ENCODE results near the gene ST3GAL3.

The ST3GAL3 gene

GRCh38 chr1:43973981-43974442 lies 266.7 kb downstream of the ST3GAL3 start:
- Histone ChIP-seq H3K36me3 (ENCODE audit: control insufficient read depth, insufficient read depth, low read length) (peaks cover 23% of the 10 kb centered on the region), H3K4me1 (ENCODE audit: control insufficient read depth, insufficient read depth, low read length, poor library complexity, severe bottlenecking) (peaks cover 28% of the 10 kb centered on the region), H3K27ac (ENCODE audit: insufficient read depth, low read length, poor library complexity, severe bottlenecking) (peak overlapping the region; percentile 80), H3K27me3 (replicated peaks; ENCODE audit: control insufficient read depth, insufficient read depth, low read length, poor library complexity, severe bottlenecking) (no peaks in the 10 kb centered on the region), H3K4me3 (ENCODE audit: insufficient read depth, low read depth, low read length, poor library complexity, severe bottlenecking) (peak overlapping the region; percentile 77), H3K9me3 (ENCODE audit: control insufficient read depth, low read length) (no peaks in the 10 kb centered on the region)
- no peak for DNase-seq

GRCh38 chr1:43974443-43975248 lies 267.3 kb downstream of the ST3GAL3 start, which contains the start of gene ATP6V0B:
Gene ATP6V0B (plus strand): TSS chr1:43974960. CDS start chr1:43975041, 81 bp downstream.
- peak; percentile 79 to 92 (median 89) for DNase-seq
- H3K27ac ChIP-seq (ENCODE audit: insufficient read depth, low read length, poor library complexity, severe bottlenecking): peak within 1 kb of the TSS; percentile 80
- peak within 1 kb of the TSS; percentile 77 for H3K4me3 ChIP-seq (ENCODE audit: insufficient read depth, low read depth, low read length, poor library complexity, severe bottlenecking)
- no peaks in the 10 kb centered on the region for H3K27me3 ChIP-seq (replicated peaks; ENCODE audit: control insufficient read depth, insufficient read depth, low read length, poor library complexity, severe bottlenecking)
- no peaks in the 10 kb centered on the region for H3K9me3 ChIP-seq (ENCODE audit: control insufficient read depth, low read length)
- H3K36me3 ChIP-seq (ENCODE audit: control insufficient read depth, insufficient read depth, low read length): peaks cover 23% of the 10 kb centered on the region
- H3K4me1 ChIP-seq (ENCODE audit: control insufficient read depth, insufficient read depth, low read length, poor library complexity, severe bottlenecking): peaks cover 30% of the 10 kb centered on the region

- Histone ChIP-seq H3K4me3 (ENCODE audit: insufficient read depth, low read depth, low read length, poor library complexity, severe bottlenecking) (peak overlapping the region; percentile 77), H3K9me3 (ENCODE audit: control insufficient read depth, low read length) (no peaks in the 10 kb centered on the region), H3K36me3 (ENCODE audit: control insufficient read depth, insufficient read depth, low read length) (peaks cover 23% of the 10 kb centered on the region), H3K27me3 (replicated peaks; ENCODE audit: control insufficient read depth, insufficient read depth, low read length, poor library complexity, severe bottlenecking) (no peaks in the 10 kb centered on the region), H3K4me1 (ENCODE audit: control insufficient read depth, insufficient read depth, low read length, poor library complexity, severe bottlenecking) (peaks cover 32% of the 10 kb centered on the region), H3K27ac (ENCODE audit: insufficient read depth, low read length, poor library complexity, severe bottlenecking) (peak overlapping the region; percentile 80)
- DNase-seq: peak in 1 of 3 donors; percentile 20
Observed at GRCh38 chr1:43975249-43975961, 268.1 kb downstream of the ST3GAL3 start.

GRCh38 chr1:43976045-43976444 lies 268.7 kb downstream of the ST3GAL3 start:
- peak overlapping the region; percentile 80 for H3K27ac ChIP-seq (ENCODE audit: insufficient read depth, low read length, poor library complexity, severe bottlenecking)

GRCh38 chr1:43976890-43977289 lies 269.6 kb downstream of the ST3GAL3 start:
- H3K36me3 ChIP-seq (ENCODE audit: control insufficient read depth, insufficient read depth, low read length): peaks cover 23% of the 10 kb centered on the region
- no peak for DNase-seq
- no peaks in the 10 kb centered on the region for H3K9me3 ChIP-seq (ENCODE audit: control insufficient read depth, low read length)
- H3K27me3 ChIP-seq (replicated peaks; ENCODE audit: control insufficient read depth, insufficient read depth, low read length, poor library complexity, severe bottlenecking): no peaks in the 10 kb centered on the region
- H3K27ac ChIP-seq (ENCODE audit: insufficient read depth, low read length, poor library complexity, severe bottlenecking): no peak overlapping the region
- H3K4me3 ChIP-seq (ENCODE audit: insufficient read depth, low read depth, low read length, poor library complexity, severe bottlenecking): no peak overlapping the region
- peaks cover 28% of the 10 kb centered on the region for H3K4me1 ChIP-seq (ENCODE audit: control insufficient read depth, insufficient read depth, low read length, poor library complexity, severe bottlenecking)

More at GRCh38 chr1:43976045-43976444, 268.7 kb downstream of the ST3GAL3 start:
- no peak for DNase-seq
- Histone ChIP-seq H3K27me3 (replicated peaks; ENCODE audit: control insufficient read depth, insufficient read depth, low read length, poor library complexity, severe bottlenecking) (no peaks in the 10 kb centered on the region), H3K4me1 (ENCODE audit: control insufficient read depth, insufficient read depth, low read length, poor library complexity, severe bottlenecking) (peaks cover 28% of the 10 kb centered on the region), H3K9me3 (ENCODE audit: control insufficient read depth, low read length) (no peaks in the 10 kb centered on the region), H3K4me3 (ENCODE audit: insufficient read depth, low read depth, low read length, poor library complexity, severe bottlenecking) (peak overlapping the region; percentile 77), H3K36me3 (ENCODE audit: control insufficient read depth, insufficient read depth, low read length) (peaks cover 23% of the 10 kb centered on the region)

GRCh38 chr1:43977376-43978263 lies 270.3 kb downstream of the ST3GAL3 start:
- no peaks in the 10 kb centered on the region for H3K27me3 ChIP-seq (replicated peaks; ENCODE audit: control insufficient read depth, insufficient read depth, low read length, poor library complexity, severe bottlenecking)
- H3K4me1 ChIP-seq (ENCODE audit: control insufficient read depth, insufficient read depth, low read length, poor library complexity, severe bottlenecking): peaks cover 28% of the 10 kb centered on the region
- H3K4me3 ChIP-seq (ENCODE audit: insufficient read depth, low read depth, low read length, poor library complexity, severe bottlenecking): no peak overlapping the region
- no peak for DNase-seq
- H3K27ac ChIP-seq (ENCODE audit: insufficient read depth, low read length, poor library complexity, severe bottlenecking): no peak overlapping the region
- peaks cover 19% of the 10 kb centered on the region for H3K36me3 ChIP-seq (ENCODE audit: control insufficient read depth, insufficient read depth, low read length)
- H3K9me3 ChIP-seq (ENCODE audit: control insufficient read depth, low read length): no peaks in the 10 kb centered on the region

GRCh38 chr1:43978264-43978550 lies 270.9 kb downstream of the ST3GAL3 start:
- no peaks in the 10 kb centered on the region for H3K27me3 ChIP-seq (replicated peaks; ENCODE audit: control insufficient read depth, insufficient read depth, low read length, poor library complexity, severe bottlenecking)
- no peaks in the 10 kb centered on the region for H3K9me3 ChIP-seq (ENCODE audit: control insufficient read depth, low read length)
- H3K27ac ChIP-seq (ENCODE audit: insufficient read depth, low read length, poor library complexity, severe bottlenecking): no peak overlapping the region
- no peak for DNase-seq
- H3K4me1 ChIP-seq (ENCODE audit: control insufficient read depth, insufficient read depth, low read length, poor library complexity, severe bottlenecking): peaks cover 28% of the 10 kb centered on the region
- H3K36me3 ChIP-seq (ENCODE audit: control insufficient read depth, insufficient read depth, low read length): peaks cover 14% of the 10 kb centered on the region
- no peak overlapping the region for H3K4me3 ChIP-seq (ENCODE audit: insufficient read depth, low read depth, low read length, poor library complexity, severe bottlenecking)

- no peaks in the 10 kb centered on the region for H3K27me3 ChIP-seq (replicated peaks; ENCODE audit: control insufficient read depth, insufficient read depth, low read length, poor library complexity, severe bottlenecking)
- no peaks in the 10 kb centered on the region for H3K9me3 ChIP-seq (ENCODE audit: control insufficient read depth, low read length)
- peaks cover 28% of the 10 kb centered on the region for H3K4me1 ChIP-seq (ENCODE audit: control insufficient read depth, insufficient read depth, low read length, poor library complexity, severe bottlenecking)
- peaks cover 14% of the 10 kb centered on the region for H3K36me3 ChIP-seq (ENCODE audit: control insufficient read depth, insufficient read depth, low read length)
- peak within 1 kb of the TSS; percentile 49 for H3K4me3 ChIP-seq (ENCODE audit: insufficient read depth, low read depth, low read length, poor library complexity, severe bottlenecking)
- no peak for DNase-seq
- no peak within 1 kb of the TSS for H3K27ac ChIP-seq (ENCODE audit: insufficient read depth, low read length, poor library complexity, severe bottlenecking)
Observed at GRCh38 chr1:43978551-43979260, 271.4 kb downstream of the ST3GAL3 start, which contains the start of gene B4GALT2. Gene B4GALT2 (plus strand): TSS chr1:43979210. CDS start chr1:43981161, 1,951 bp downstream.

GRCh38 chr1:43979261-43979527 lies 271.9 kb downstream of the ST3GAL3 start:
- no peak for DNase-seq
- Histone ChIP-seq H3K27ac (ENCODE audit: insufficient read depth, low read length, poor library complexity, severe bottlenecking) (no peak overlapping the region), H3K27me3 (replicated peaks; ENCODE audit: control insufficient read depth, insufficient read depth, low read length, poor library complexity, severe bottlenecking) (no peaks in the 10 kb centered on the region), H3K36me3 (ENCODE audit: control insufficient read depth, insufficient read depth, low read length) (peaks cover 14% of the 10 kb centered on the region), H3K9me3 (ENCODE audit: control insufficient read depth, low read length) (no peaks in the 10 kb centered on the region), H3K4me3 (ENCODE audit: insufficient read depth, low read depth, low read length, poor library complexity, severe bottlenecking) (peak overlapping the region; percentile 41), H3K4me1 (ENCODE audit: control insufficient read depth, insufficient read depth, low read length, poor library complexity, severe bottlenecking) (peaks cover 25% of the 10 kb centered on the region)

Measured in effector memory CD4-positive, alpha-beta T cell (primary cell).